Activated naive CD4-positive, alpha-beta T cell treated with anti-CD3 and anti-CD28 coated beads, Interleukin-2, amount 50 U/mL, for 72 hours (primary cell): Measurements from ENCODE around the gene C10orf120. TPM values are rescaled to one million over a fixed set of nuclear protein-coding genes. Genes with fewer than 3 reads are reported as not detected.

Experiments
- ATAC-seq, 2 donors: fragments of 150-1000 bp; cut with Tn5 transposase; 2 replicates each; pipeline ENCODE4 v1.10.0; 2021; ENCODE audit warnings: mild to moderate bottlenecking in 2 of 2, moderate library complexity in 2 of 2
- DNase-seq, 2 donors: peaks; one replicate each; pipeline ENCODE4 v3.0.0; 2021 to 2022; ENCODE audit warnings: low spot score in 2 of 2
- H3K27ac Mint-ChIP-seq, 2 donors: one replicate each; pipeline ENCODE4 v1.8.0; 2022; ENCODE audit warnings: mild to moderate bottlenecking in 2 of 2, mixed read lengths in 2 of 2
- H3K36me3 Mint-ChIP-seq, 2 donors: one replicate each; pipeline ENCODE4 v1.8.0; 2022; ENCODE audit warnings: mixed read lengths in 2 of 2
- H3K9me3 Mint-ChIP-seq, 2 donors: one replicate each; pipeline ENCODE4 v1.8.0; 2022; ENCODE audit warnings: mixed read lengths in 2 of 2
- total RNA-seq, 2 donors: library from RNA; stranded (reverse); gene quantifications; one replicate each; pipeline ENCODE4 v1.2.3, GENCODE V29; 2022

C10orf120 gene
- not detected for total RNA-seq

DNA sequence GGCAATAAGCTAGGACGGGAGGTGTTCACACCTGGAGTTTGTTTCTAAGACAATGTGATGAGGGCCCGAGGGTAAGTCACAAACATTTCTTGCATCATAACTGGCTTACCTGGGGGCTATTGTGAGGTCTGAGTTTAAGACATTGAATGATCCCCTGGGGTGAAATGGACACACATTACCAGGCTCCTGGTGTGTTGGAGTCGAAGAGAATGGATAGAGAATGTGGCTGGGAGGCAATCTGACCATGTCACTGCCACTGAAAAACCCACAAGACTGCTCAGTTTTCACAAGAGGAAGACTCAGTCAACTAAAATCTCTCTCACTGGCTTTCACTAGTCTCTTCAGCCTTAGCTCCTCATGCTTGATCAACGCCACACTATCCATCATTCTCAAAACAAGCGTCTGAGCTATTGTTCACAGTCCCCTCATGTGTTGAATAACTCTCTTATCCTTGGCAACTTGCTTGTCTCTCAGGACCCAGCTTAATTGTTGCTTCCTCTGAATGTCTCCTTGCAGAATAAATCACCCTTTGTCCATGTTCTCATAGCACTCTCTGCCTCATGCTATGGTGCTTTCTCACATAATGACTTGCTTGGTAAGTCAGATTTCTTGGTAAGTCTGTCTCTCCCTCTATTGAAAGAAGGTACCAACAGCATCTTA, at the start of gene C10orf120:
TSS of gene C10orf120 (minus strand) at position 51 of the 660 bp plus-strand sequence. CDS start 56 bp downstream, outside the sequence.
- ATAC-seq (no peak), DNase-seq (no peak)
- no peak within 1 kb of the TSS for H3K27ac Mint-ChIP-seq
- no peaks in the 10 kb centered on the region for H3K9me3 Mint-ChIP-seq
- no peaks in the 10 kb centered on the region for H3K36me3 Mint-ChIP-seq

DNA sequence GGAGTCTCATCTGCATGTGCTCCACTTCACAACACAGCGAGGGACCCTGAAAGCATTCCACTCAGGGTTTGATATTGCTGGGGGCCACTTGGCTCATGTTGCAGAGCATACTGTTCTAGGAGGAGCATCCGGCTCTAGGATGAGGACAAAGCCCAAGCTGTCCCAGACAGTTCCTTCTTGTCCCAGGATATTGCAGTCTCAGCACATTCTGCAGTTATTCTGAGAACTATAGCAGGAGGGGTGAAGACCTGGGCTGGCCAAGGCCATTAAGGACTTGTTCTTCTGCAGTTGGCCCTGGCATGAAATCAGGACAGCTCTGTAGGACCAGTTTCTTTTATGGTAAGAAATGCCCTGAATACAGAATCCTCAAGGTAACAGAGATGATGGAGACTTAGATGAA, 48.9 kb upstream of the C10orf120 start:
- Mint-ChIP-seq H3K9me3 (no peaks in the 10 kb centered on the region), H3K27ac (no peak overlapping the region), H3K36me3 (no peaks in the 10 kb centered on the region)
- ATAC-seq (no peak), DNase-seq (no peak)

DNA sequence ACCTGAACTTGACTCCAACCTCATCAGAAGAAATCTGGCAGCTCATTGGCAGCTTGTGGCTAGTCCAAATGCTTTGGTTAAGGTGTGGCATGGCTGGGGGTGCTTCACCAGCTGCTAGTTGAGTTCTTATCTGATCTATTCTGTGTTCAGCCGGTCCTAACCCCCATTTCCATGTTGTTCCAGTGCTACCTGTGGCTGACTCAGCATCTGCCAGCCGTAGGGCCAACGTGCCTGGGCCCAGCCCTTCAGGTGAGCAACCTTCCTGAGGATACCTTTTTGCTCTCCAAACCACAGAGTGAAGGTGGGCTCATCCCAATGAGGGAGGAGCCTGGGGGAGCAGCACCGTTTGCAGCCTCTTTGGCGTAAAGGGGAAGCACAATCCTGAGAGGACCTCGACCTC, 46.8 kb upstream of the C10orf120 start:
- Mint-ChIP-seq H3K9me3 (no peaks in the 10 kb centered on the region), H3K36me3 (no peaks in the 10 kb centered on the region), H3K27ac (no peak overlapping the region)
- ATAC-seq: no peak
- no peak for DNase-seq

DNA sequence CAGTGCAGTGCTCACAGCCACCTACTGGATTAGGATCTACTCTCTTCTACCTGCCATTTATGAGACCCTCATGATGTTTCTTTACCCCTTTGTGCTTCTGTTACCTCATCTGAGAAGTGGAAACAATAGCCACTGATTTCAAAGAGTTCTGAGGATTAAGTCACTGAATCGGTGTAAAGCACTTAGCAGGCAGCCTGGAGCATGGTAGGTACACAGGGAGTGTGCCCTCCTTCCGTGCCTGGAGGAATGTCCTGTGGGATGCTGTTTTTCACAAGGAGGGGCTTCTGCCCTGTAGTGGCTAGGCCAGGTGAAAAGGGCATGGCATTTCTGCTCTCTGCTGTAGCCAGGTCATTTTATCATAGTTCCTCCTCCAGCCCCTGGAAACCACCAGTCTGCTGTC, 44.6 kb upstream of the C10orf120 start:
- DNase-seq: no peak
- ATAC-seq: no peak
- no peaks in the 10 kb centered on the region for H3K9me3 Mint-ChIP-seq
- no peaks in the 10 kb centered on the region for H3K36me3 Mint-ChIP-seq
- H3K27ac Mint-ChIP-seq: no peak overlapping the region

DNA sequence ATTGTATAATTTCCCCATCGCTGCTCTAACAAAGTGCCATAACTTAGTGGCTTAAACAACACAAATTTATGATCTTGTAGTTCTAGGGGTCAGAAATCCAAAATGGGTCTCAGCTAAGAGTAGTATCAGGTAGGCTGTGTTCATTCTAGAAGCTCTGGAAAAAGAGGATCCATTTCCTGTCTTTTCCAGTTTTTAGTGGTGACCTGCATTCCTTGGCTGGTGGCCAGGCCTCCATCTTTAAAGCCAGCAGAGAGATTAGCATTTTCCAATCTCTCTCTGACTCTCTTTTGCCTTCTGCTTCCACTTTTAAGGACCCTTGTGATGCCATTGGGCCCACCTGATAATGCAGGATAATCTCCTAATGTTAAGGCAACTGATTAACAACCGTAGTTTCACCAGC, 41.0 kb upstream of the C10orf120 start:
- H3K36me3 Mint-ChIP-seq: no peaks in the 10 kb centered on the region
- ATAC-seq (no peak), DNase-seq (no peak)
- H3K27ac Mint-ChIP-seq: no peak overlapping the region
- no peaks in the 10 kb centered on the region for H3K9me3 Mint-ChIP-seq

DNA sequence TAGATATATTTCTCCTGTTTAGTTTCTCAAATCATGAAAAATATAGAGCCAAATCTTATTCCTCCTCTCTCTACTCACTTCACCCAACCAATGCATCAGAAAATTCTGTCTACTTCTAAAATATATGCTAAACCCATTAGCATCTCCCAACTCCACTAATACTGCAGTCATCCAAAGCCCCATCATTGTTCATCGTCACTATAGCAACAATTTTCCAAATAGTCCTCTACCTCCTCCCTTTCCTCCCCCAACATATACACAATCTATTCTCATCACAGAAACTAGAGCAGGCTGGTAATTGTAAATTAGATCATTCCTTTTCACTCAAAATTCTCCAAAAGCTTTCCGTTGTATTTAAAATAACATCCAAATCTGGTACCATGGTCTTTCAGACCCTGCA, 38.4 kb upstream of the C10orf120 start:
- no peak for ATAC-seq
- Mint-ChIP-seq H3K9me3 (no peaks in the 10 kb centered on the region), H3K36me3 (no peaks in the 10 kb centered on the region), H3K27ac (no peak overlapping the region)
- no peak for DNase-seq

DNA sequence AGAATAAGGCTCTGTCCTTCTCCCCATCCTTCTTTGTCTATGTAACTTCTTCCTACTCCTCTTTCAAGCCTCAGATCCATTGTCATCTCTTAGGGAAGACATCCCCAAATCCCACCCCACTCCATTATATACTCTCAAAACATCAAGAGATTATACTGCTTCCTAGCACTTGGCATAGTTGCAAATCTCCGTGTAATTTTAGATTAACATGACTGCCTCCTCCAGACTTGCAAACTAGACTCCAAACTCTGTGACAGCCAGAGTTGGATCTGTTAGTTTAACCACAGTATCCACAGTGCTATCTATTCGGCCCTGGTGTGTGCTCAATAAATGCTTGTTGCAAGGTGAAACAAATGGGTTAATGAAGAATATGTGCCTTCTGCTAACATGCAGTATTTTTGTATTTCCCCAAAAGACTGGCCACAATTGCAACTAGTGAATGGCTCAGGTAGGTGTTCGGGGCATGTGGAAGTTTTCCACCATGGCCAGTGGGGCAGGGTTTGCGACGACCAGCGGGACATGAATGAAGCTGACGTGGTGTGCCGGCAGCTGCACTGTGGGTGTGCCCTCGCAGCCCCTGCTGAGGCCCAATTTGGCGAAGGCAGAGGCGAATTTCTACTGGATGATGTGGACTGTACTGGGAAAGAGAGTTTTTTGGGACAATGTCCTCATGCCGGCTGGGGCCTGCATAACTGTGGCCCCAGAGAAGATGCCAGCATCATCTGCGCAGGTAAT, 34.5 kb upstream of the C10orf120 start:
- H3K9me3 Mint-ChIP-seq: no peaks in the 10 kb centered on the region
- no peak overlapping the region for H3K27ac Mint-ChIP-seq
- no peaks in the 10 kb centered on the region for H3K36me3 Mint-ChIP-seq
- DNase-seq: no peak
- ATAC-seq: no peak

DNA sequence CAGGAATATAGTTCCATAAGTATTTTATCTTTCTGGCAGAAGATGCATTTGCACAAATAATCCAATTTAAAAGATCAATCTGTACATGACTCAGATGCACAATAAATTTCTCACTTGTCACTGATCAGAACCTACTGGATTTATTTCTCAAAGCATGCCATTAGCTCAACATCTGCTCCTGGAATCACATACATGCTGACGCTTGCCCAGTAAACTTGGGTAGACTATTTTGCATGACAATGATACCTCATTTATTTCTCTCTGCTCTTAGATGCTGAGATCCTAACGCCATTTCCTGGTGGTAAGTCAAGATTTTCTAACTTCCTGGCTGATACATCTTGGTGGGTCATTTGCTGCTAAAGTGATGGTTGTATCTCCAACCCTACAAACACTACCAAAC, 33.8 kb upstream of the C10orf120 start:
- Mint-ChIP-seq H3K36me3 (no peaks in the 10 kb centered on the region), H3K27ac (no peak overlapping the region), H3K9me3 (no peaks in the 10 kb centered on the region)
- DNase-seq (no peak), ATAC-seq (no peak)

DNA sequence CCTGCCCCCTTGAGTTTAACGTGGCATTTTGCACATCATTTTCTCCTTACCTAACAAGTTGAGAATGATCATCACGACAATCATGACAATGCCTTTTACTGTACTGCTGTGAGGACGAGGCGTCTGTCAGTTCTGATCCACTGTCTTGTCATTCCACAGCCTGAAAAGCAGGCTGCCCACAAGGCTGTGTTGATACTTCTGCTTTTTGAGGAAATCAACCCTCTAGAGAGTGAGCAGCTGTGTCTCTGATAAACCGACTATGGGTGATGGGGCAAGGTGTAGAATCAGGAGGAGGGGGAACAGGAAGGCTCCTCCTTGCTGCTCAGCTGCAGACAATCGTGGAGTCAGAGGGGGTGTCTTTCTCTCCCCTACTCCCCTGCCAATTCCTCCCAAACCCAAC, 30.6 kb upstream of the C10orf120 start:
- Mint-ChIP-seq H3K36me3 (no peaks in the 10 kb centered on the region), H3K27ac (no peak overlapping the region), H3K9me3 (no peaks in the 10 kb centered on the region)
- DNase-seq (no peak), ATAC-seq (no peak)

DNA sequence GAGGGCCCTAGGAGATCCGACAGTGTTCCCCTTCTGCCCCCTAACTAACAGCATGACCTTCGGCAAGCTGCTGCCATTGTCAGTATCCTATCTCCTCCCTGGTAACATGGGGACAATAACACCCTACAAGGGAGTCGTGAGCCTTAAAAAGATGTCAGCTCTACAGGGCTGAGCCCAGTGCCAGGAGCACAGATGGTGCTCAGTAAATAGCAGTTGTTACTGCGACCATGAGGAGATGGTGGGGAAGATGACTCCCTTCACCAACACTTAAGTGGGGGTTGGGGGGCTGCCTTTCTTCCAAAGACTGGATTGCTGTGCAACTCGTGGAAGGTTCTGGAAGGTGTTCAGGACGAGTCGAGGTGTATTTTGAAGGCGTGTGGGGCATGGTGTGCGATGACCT, 29.5 kb upstream of the C10orf120 start:
- H3K36me3 Mint-ChIP-seq: no peaks in the 10 kb centered on the region
- DNase-seq: no peak
- no peak overlapping the region for H3K27ac Mint-ChIP-seq
- ATAC-seq: no peak
- no peaks in the 10 kb centered on the region for H3K9me3 Mint-ChIP-seq

DNA sequence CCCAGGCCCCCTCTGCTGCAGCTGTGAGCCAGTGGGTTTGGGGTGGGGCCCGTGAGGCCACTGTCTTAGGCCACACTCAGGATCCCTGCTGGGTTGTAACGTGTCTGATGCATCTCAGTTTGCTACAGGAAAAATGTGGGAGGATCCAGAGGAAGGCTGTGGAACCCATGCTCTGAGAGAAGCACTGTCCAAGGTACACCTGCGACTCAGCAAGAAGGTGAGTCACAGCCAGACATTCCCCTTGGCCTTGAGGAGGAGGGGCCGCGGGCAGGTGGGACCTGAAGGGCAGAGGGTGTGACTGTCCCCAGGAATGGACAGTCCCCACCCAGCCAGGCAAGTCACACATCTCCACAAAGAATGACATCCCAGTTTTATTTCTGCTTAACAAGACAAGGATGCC, 27.8 kb upstream of the C10orf120 start:
- DNase-seq (no peak), ATAC-seq (no peak)
- Mint-ChIP-seq H3K9me3 (no peaks in the 10 kb centered on the region), H3K27ac (no peak overlapping the region), H3K36me3 (no peaks in the 10 kb centered on the region)

DNA sequence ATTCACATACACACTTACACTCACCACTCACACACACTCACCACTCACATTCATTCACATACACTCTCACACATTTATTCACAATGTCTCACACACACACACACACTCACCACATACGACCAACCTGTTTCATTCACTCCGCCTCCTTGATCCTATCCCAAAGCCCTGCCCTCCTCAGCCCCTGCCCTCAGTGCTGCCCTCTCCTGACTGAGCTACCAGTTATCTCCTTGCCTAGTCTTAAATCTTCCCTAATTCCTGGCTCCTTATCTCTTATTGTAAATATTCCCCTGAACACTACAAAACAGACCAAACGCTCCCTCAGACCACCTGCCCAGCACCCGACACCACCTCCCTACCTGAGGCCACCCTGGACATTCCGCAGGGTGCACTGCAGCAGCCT, 26.1 kb upstream of the C10orf120 start:
- no peak for DNase-seq
- Mint-ChIP-seq H3K27ac (no peak overlapping the region), H3K36me3 (no peaks in the 10 kb centered on the region), H3K9me3 (no peaks in the 10 kb centered on the region)
- ATAC-seq: no peak

DNA sequence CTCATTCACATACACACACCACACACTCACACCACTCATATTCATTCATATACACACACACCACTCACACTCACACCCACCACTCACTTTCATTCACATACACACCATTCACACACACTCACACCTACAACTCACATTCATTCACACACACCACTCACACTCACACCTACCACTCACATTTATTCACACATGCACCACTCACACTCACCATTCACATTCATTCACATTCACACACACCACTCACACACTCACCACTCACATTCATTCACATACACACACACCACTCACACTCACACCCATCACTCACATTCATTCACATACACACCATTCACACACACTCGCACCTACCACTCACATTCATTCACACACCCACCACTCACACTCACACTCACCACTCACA, 25.4 kb upstream of the C10orf120 start:
- no peak for ATAC-seq
- no peak overlapping the region for H3K27ac Mint-ChIP-seq
- DNase-seq: no peak
- H3K9me3 Mint-ChIP-seq: no peaks in the 10 kb centered on the region
- no peaks in the 10 kb centered on the region for H3K36me3 Mint-ChIP-seq

DNA sequence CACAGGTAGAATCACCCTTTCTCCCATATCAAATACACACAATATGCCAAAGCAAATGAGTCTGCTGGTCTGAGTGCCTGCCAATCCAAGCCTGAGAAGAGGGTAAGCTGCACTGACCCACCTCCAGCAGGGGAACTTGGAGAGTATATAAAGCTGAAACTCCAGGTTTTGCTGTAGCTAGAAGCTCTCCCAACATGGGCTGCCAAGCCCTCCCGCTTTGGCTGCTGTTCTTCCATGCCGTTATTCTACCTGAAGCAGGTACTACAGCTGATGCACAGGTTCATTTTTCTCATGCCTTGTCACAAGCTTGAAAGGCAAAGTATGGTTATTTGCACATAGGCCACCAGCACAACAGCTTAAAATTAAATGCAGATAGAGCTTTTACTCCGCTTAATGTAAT, 21.5 kb upstream of the C10orf120 start:
- H3K27ac Mint-ChIP-seq: no peak overlapping the region
- ATAC-seq: no peak
- DNase-seq: no peak
- H3K9me3 Mint-ChIP-seq: no peaks in the 10 kb centered on the region
- no peaks in the 10 kb centered on the region for H3K36me3 Mint-ChIP-seq

DNA sequence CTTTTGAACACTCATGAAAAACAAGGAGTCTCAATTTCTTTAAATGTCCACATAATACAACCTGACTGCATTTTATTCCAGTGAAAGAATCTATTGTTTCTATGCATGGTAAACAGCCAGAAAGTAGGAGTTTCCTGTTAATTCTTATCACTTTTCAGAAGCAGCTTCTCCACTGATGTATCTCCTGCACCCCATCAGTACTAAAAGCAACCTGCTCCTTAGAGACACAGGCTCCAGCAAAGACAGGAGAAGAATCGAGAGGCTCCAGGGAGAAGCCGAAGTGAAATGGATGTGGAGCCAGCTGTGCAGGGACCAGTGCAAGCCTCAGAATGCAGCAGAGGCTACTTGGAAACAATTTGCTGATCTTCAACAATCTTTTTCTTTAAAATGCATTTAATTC, 16.4 kb upstream of the C10orf120 start:
- H3K27ac Mint-ChIP-seq: no peak overlapping the region
- H3K36me3 Mint-ChIP-seq: no peaks in the 10 kb centered on the region
- H3K9me3 Mint-ChIP-seq: no peaks in the 10 kb centered on the region
- ATAC-seq (no peak), DNase-seq (no peak)

DNA sequence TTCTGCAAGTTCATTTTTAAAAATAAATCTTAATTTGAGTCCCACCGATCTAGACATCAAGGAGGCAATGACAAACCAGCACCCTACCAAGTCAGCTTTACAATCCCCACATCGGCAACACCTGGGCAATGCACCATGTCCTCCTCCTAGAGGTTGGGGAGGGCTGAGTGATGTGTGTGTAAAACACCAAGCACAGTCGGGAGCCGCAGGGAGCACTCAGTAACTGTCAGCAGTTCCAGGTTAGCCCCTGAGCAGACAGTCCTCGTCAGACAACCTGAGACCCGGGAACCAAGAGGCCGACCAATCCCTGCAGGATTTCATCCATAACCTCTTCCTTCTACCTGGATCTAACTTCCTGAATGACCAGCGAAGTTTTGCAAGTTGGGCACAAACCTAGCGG, 15.9 kb upstream of the C10orf120 start:
- Mint-ChIP-seq H3K9me3 (no peaks in the 10 kb centered on the region), H3K36me3 (no peaks in the 10 kb centered on the region), H3K27ac (no peak overlapping the region)
- DNase-seq (no peak), ATAC-seq (no peak)

DNA sequence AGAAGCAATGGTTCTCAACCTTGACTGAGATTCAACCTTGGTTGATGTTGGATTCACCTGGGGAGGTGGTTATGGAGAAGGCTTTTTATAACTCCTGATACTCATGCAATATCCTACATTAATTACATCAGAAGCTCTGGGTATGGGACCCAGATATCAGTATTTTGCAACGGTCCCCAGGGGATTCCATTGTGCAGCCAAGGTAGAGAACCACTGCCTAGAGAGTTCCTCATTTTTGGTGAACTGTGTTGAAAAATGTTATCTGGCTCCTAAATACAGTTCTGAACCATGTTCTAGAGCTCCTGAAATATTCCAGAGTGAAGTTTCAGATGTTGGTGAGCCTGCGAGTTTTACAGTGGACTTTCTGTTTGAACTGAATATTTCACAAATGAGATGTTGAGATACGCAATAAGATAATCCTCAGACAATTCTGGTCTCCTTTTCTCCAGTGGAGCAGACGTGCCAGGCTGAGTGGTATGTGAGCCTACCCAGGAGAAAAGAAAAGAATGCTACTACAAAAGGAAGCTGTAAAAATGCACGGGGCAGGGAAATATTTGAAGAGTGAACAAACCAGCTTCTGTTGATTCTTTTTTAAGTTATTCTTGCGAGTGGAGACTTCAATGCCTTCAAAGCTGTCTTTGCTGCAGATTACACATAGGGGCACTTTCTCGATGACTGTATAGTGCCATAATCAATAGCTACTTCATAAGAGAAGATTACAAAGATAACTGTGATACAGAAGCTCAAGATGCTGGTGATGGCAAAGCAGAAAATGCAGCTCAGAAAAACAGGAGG, 13.6 kb upstream of the C10orf120 start:
- no peaks in the 10 kb centered on the region for H3K36me3 Mint-ChIP-seq
- no peak for DNase-seq
- H3K9me3 Mint-ChIP-seq: no peaks in the 10 kb centered on the region
- no peak overlapping the region for H3K27ac Mint-ChIP-seq
- no peak for ATAC-seq

DNA sequence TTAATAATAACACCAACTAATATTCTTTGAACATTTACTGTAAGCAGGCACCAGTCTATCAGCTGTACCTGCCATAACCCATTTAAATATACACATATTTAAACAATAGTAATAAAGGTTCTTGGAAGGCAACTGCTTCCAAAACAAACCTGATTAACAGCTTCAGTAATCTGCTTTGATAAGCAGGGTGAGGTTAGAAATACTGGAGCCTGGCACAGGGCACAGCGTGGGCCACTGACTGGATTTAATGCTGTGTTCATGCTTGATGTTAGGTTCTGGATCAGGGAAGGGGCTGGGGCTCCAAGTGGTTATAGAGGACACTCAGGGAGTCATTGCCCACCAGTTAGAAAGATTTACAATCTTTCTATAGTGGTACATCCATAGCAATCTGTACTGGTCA, 10.9 kb upstream of the C10orf120 start:
- DNase-seq: no peak
- no peak for ATAC-seq
- H3K36me3 Mint-ChIP-seq: no peaks in the 10 kb centered on the region
- no peak overlapping the region for H3K27ac Mint-ChIP-seq
- H3K9me3 Mint-ChIP-seq: no peaks in the 10 kb centered on the region
